Endometrium (tissue), 2 donors: Measurements from ENCODE around the gene KLHL21.
A peak's percentile ranks its signal among the peaks of the same experiment; 100 is the strongest.

Experiments
- FAIRE-seq: peaks from 2 replicates; lab custom pipeline; 2012; peaks lifted over from hg19 to GRCh38; lab: Jason Lieb, UNC
- donor health status: control.
- donor health status: control.

Gene KLHL21

GRCh38 chr1:6554031-6554906 lies 48.4 kb downstream of the KLHL21 start, which contains the start of gene NOL9:
NOL9 (minus strand) TSS chr1:6554513; CDS start chr1:6554502, 11 bp downstream.
- FAIRE-seq, result peak; percentile 43

- FAIRE-seq, result no peak
These were observed 55.4 kb downstream of the KLHL21 start for GRCh38 chr1:6547301-6547700.

- no peak for FAIRE-seq
These were observed 56.3 kb downstream of the KLHL21 start for GRCh38 chr1:6546326-6546725.

GRCh38 chr1:6545276-6546112 lies 57.2 kb downstream of the KLHL21 start:
- FAIRE-seq, result no peak

DNA sequence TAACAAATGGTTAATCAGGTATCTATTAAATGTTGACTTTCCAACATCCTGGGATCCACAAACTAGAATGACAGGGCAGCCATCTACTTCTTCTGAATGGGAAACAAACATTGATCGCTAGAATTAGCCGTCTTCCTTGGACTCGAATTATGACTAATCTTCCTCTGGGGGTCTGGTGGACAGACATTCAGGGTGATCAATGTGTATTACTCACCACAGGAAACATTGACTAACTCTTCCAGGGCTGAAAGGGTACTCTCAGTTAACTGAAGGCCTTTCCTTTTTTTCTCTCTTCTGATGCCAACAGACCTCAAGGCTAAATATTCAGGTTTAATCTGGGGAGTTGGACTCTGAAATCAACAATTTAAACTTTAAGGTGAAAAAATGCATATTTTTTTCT lies 57.8 kb downstream of the KLHL21 start:
- FAIRE-seq, result no peak
